Left ventricle myocardium inferior (tissue), 1 donor: ENCODE data around the gene CCDC142. TPM values are rescaled to one million over a fixed set of nuclear protein-coding genes. Genes with fewer than 3 reads are reported as not detected.

Experiments
- DNase-seq: peaks from one replicate; pipeline ENCODE4 v3.0.0-alpha.2; 2020
- H3K27ac ChIP-seq: fragments of 200-600 bp; replicated peaks from 2 replicates; pipeline ENCODE4 v1.8.0; 2021
- H3K27me3 ChIP-seq: fragments of 200-600 bp; 2 replicates; pipeline ENCODE4 v1.8.0; 2021; ENCODE audit warnings: low read depth
- H3K36me3 ChIP-seq: fragments of 200-600 bp; 2 replicates; pipeline ENCODE4 v1.8.0; 2021
- H3K4me1 ChIP-seq: fragments of 200-600 bp; 2 replicates; pipeline ENCODE4 v1.8.0; 2021
- H3K4me3 ChIP-seq: fragments of 200-600 bp; 2 replicates; pipeline ENCODE4 v1.8.0; 2021; ENCODE audit warnings: mild to moderate bottlenecking, moderate library complexity
- H3K9me3 ChIP-seq: fragments of 200-600 bp; replicated peaks from 2 replicates; pipeline ENCODE4 v1.8.0; 2021
- intact Hi-C: fragments of 100-400 bp; cut with micrococcal nuclease; formaldehyde crosslinking; loops from one replicate; pipeline ENCODE4 v1.11.0; 2022
- total RNA-seq: library from RNA; stranded (reverse); fragmentation: NEBNext Ultra II Directional; extraction: Animal tissue kit (Norgen Biotek cat#: 25700); gene quantifications from one replicate; pipeline ENCODE4 v1.2.1, GENCODE V29; 2021
- TF ChIP-seq, protein P1 (sequence below): fragments of 200-600 bp; IDR thresholded peaks from 2 replicates; pipeline ENCODE4 v1.8.0; 2021; ENCODE audit warnings: antibody characterized with exemption, mild to moderate bottlenecking, borderline replicate concordance
- donor health status: DM: no; HTN: yes; CAD: no; lungs with severe emphysema.

The CCDC142 gene
- total RNA-seq, 1 donor from 2014 or later, result 5.6 TPM

DNA sequence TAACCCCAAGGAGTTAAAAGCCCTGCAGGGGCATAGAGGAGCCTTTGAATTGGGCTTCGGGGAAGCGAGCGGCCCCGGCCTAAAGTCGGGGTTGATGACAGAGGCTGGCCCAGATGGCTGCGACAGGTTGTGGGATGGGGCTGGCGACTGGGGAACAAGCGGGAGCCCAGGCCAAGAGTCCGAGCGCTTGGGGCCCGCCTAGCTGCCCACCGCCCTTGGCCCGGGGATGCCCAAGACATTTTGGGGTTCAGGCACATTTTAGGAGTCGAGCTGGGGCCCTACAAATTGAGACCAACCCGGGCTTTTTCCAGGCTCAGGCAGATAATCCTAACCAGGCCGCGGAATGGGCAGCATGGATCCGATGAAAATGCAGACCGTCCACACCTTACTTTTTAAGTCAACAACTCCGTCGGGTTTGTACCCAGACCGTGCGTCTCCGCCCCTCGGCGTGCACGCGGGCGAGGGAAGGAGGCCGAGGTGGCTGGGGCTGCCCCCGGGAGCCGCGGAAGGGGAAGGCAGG, 41.6 kb downstream of the CCDC142 start:
- H3K27ac ChIP-seq, result peak overlapping the region; percentile 92
- peaks cover 14% of the 10 kb centered on the region for H3K27me3 ChIP-seq
- no peak for DNase-seq
- H3K4me3 ChIP-seq, result peak overlapping the region; percentile 73
- TF ChIP-seq, protein P1, sequence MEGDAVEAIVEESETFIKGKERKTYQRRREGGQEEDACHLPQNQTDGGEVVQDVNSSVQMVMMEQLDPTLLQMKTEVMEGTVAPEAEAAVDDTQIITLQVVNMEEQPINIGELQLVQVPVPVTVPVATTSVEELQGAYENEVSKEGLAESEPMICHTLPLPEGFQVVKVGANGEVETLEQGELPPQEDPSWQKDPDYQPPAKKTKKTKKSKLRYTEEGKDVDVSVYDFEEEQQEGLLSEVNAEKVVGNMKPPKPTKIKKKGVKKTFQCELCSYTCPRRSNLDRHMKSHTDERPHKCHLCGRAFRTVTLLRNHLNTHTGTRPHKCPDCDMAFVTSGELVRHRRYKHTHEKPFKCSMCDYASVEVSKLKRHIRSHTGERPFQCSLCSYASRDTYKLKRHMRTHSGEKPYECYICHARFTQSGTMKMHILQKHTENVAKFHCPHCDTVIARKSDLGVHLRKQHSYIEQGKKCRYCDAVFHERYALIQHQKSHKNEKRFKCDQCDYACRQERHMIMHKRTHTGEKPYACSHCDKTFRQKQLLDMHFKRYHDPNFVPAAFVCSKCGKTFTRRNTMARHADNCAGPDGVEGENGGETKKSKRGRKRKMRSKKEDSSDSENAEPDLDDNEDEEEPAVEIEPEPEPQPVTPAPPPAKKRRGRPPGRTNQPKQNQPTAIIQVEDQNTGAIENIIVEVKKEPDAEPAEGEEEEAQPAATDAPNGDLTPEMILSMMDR, result no peak
- no peaks in the 10 kb centered on the region for H3K36me3 ChIP-seq
- no peaks in the 10 kb centered on the region for H3K9me3 ChIP-seq
- intact Hi-C loops, result no loop called here
- peaks cover 53% of the 10 kb centered on the region for H3K4me1 ChIP-seq

DNA sequence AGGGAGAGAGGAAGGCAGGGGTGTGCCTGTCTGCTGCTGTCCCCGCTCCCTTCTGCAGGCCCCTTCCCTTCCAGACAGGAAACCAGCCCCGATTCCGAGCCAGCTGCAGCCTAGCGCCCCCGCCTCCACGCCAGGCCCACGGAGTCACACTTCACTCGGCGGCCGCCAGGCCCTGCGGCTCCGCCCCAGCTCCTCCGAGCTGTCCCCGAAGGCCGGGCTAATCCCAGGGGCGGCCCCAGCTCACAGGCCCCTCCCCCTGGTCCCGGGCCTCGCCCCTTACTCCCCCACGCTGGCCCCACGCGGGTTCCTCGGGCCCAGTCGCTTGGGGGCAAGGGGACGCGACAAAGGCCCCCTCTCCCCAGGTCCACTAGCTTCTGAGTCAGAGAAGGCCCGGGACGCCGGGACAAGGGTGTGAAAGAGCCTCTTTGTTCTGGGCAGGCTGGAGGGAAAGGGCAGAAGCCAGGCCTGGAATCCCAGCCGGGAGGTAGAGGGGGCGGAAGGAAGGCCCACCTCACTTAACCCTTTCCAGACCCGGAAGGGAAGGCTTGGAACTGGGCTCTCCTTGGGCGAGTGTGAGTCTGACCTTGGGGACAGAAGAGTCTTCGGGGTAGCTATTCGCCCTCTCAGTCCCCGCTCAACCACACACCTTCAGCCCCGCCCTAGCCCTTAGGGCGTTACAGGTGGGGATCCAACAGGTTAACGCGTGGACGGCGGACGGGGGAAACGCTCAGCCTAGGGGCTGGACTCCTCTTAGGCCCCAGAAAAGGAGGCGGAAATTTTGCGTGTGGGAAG, 42.2 kb downstream of the CCDC142 start:
- H3K36me3 ChIP-seq, result no peaks in the 10 kb centered on the region
- no peaks in the 10 kb centered on the region for H3K9me3 ChIP-seq
- peak overlapping the region; percentile 92 for H3K27ac ChIP-seq
- peaks cover 57% of the 10 kb centered on the region for H3K4me1 ChIP-seq
- peak; percentile 91 for DNase-seq
- intact Hi-C loops, result no loop called here
- peaks cover 14% of the 10 kb centered on the region for H3K27me3 ChIP-seq
- TF ChIP-seq, protein P1, result peak; percentile 65
- H3K4me3 ChIP-seq, result peak overlapping the region; percentile 73

DNA sequence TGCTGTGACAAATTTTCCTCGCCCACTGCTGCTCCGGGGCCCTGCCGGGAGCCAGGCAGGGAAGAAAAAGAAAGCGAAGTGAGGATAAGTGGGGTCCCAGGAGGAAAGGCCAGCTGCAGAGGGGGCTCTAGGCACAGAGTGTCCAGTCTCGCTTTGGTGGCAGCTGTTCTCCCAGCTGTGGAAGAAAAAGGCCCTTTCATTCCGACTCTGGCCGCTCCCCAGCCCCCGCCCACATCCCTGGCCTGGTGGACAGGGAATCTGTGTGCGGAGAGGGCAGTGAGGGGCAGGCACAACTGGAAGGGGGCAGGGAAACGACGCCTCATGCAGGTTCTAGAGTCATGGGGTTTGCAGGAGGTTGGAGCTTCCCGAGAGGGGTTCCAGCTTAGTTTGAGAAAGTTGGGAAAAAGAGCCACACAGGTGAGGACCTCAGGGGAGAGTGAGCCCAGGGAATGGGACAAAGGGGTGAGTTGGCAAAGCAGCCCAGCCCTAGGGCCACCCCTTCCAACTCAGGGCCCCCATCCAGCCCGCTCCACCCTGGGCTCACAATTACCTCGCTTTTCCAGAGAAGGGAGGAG, 42.9 kb downstream of the CCDC142 start:
- Histone ChIP-seq H3K27ac (peak overlapping the region; percentile 92), H3K36me3 (no peaks in the 10 kb centered on the region), H3K27me3 (peaks cover 14% of the 10 kb centered on the region), H3K9me3 (no peaks in the 10 kb centered on the region), H3K4me1 (peaks cover 57% of the 10 kb centered on the region), H3K4me3 (peak overlapping the region; percentile 73)
- TF ChIP-seq, protein P1, result no peak
- intact Hi-C loops, result no loop called here
- DNase-seq, result peak; percentile 89

DNA sequence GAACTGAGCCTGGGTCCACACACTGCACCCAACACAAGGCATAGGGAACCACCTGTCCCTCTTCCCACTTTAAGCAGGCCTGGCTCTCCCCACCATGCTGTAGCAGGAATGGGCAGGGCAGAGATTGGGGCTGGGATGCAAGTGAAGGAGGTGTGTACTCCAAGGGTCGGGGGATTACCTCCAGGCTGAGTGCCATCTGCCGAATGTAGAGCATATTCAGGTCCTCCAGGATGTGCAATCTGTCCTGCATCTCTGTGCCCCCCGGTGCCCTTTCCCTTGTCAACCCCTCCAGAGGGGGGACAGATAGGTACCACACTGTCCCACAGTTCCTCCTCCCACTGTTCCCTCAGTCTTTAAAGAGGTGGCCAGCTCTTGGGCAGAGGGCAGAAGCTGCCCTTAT, 43.4 kb downstream of the CCDC142 start:
- no peak for DNase-seq
- Histone ChIP-seq H3K4me3 (peak overlapping the region; percentile 73), H3K4me1 (peaks cover 57% of the 10 kb centered on the region), H3K36me3 (no peaks in the 10 kb centered on the region), H3K9me3 (no peaks in the 10 kb centered on the region), H3K27ac (peak overlapping the region; percentile 92), H3K27me3 (peaks cover 14% of the 10 kb centered on the region)
- intact Hi-C loops, result no loop called here
- TF ChIP-seq, protein P1, result no peak

DNA sequence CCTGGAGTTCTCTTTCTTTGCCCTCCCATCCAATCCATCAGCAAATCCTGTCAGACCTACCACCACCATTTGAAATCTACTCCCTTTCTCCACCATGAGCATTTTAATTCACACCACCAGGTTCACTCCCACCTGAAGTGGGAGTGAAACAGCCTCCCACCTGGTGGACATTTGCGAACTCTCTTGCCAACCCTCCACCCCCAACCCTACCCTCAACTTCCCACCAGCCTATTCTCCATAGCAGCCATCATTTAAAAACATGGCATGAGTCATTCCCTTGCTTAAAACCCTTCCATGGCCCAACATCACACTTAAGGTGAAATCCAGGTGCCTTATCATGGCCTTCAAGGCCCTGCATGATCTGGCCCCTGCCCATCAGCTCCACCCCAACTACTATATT, 44.5 kb downstream of the CCDC142 start:
- H3K4me1 ChIP-seq, result peaks cover 57% of the 10 kb centered on the region
- peak overlapping the region; percentile 73 for H3K4me3 ChIP-seq
- intact Hi-C loops, result no loop called here
- DNase-seq, result no peak
- H3K27ac ChIP-seq, result peak overlapping the region; percentile 92
- no peaks in the 10 kb centered on the region for H3K36me3 ChIP-seq
- TF ChIP-seq, protein P1, result no peak
- peaks cover 6% of the 10 kb centered on the region for H3K27me3 ChIP-seq
- H3K9me3 ChIP-seq, result no peaks in the 10 kb centered on the region
